B cell (primary cell): Measurements from ENCODE around the gene UBL4A.

Experiments
- CTCF ChIP-seq: fragments of 200-600 bp; IDR thresholded peaks from one replicate; pipeline ENCODE4 v1.8.0; 2022; ENCODE audit warnings: antibody characterized with exemption, mild to moderate bottlenecking
- EZH2 ChIP-seq: IDR thresholded peaks from 2 replicates; pipeline ENCODE4 v1.6.1; 2012; ENCODE audit warnings: borderline replicate concordance, low read depth, mild to moderate bottlenecking, moderate library complexity, low read length; ENCODE audit not compliant: insufficient read depth, poor library complexity, severe bottlenecking

GRCh38 chrX:154472685-154473632 is 13.5 kb downstream of the UBL4A start:
- TF ChIP-seq CTCF (no peak), EZH2 (no peak)
